Ishikawa (cell line): ENCODE results near the gene MAP3K13.
A peak's percentile ranks its signal among the peaks of the same experiment; 100 is the strongest.

Source experiments
- CEBPB ChIP-seq: IDR thresholded peaks from 2 replicates; pipeline ENCODE4 v1.6.1; 2012
- EGR1 ChIP-seq: IDR thresholded peaks from 2 replicates; pipeline ENCODE4 v1.6.1; 2012
- EP300 ChIP-seq: IDR thresholded peaks from 2 replicates; pipeline ENCODE4 v1.6.1; 2012; ENCODE audit warnings: borderline replicate concordance
- FOXM1 ChIP-seq: IDR thresholded peaks from 2 replicates; pipeline ENCODE4 v1.6.1; 2012; ENCODE audit warnings: low read depth, borderline replicate concordance
- NFIC ChIP-seq: IDR thresholded peaks from 2 replicates; pipeline ENCODE4 v1.6.1; 2012
- RAD21 ChIP-seq: IDR thresholded peaks from 2 replicates; pipeline ENCODE4 v1.6.1; 2012; ENCODE audit warnings: low read depth
- REST ChIP-seq: IDR thresholded peaks from 2 replicates; pipeline ENCODE4 v1.6.1; 2012; ENCODE audit warnings: low read depth, mild to moderate bottlenecking
- TCF12 ChIP-seq: IDR thresholded peaks from 2 replicates; pipeline ENCODE4 v1.6.1; 2012; ENCODE audit warnings: low read depth
- TEAD4 ChIP-seq: IDR thresholded peaks from 2 replicates; pipeline ENCODE4 v1.6.1; 2012
- USF1 ChIP-seq: IDR thresholded peaks from 2 replicates; pipeline ENCODE4 v1.6.1; 2012
- YY1 ChIP-seq: IDR thresholded peaks from 2 replicates; pipeline ENCODE4 v1.6.1; 2012; ENCODE audit warnings: low read depth
- ZBTB7A ChIP-seq: IDR thresholded peaks from 2 replicates; pipeline ENCODE4 v1.6.1; 2012; ENCODE audit warnings: low read depth
- TF ChIP-seq, protein P1 (sequence below): IDR thresholded peaks from 2 replicates; pipeline ENCODE4 v1.6.1; 2012

MAP3K13 gene

DNA sequence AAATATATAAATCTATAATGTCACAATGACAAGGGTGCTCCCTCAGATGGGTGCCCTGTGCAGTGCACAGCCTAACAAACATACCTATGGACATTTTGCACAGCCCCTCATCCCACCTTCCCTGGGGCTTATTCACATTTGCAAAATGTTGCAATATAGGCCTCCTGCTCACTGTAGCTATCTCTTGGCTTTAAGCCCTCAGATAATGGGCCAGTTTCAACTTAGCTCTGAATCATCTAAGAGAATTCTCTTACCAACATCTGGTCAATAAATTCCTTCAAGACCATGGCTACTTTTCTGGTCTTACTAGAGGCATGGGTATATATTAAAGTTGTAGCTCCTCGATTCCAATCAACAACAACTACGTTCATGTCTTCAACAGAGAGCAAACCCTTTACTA is 171.6 kb downstream of the MAP3K13 start:
- no peak for TF ChIP-seq NFIC
- TF ChIP-seq ZBTB7A: no peak
- TF ChIP-seq EP300: no peak
- TF ChIP-seq EGR1: no peak
- no peak for TF ChIP-seq RAD21
- TF ChIP-seq USF1: no peak
- no peak for TF ChIP-seq CEBPB
- TF ChIP-seq TEAD4: no peak
- no peak for TF ChIP-seq YY1
- TF ChIP-seq FOXM1: no peak
- TF ChIP-seq REST: no peak

DNA sequence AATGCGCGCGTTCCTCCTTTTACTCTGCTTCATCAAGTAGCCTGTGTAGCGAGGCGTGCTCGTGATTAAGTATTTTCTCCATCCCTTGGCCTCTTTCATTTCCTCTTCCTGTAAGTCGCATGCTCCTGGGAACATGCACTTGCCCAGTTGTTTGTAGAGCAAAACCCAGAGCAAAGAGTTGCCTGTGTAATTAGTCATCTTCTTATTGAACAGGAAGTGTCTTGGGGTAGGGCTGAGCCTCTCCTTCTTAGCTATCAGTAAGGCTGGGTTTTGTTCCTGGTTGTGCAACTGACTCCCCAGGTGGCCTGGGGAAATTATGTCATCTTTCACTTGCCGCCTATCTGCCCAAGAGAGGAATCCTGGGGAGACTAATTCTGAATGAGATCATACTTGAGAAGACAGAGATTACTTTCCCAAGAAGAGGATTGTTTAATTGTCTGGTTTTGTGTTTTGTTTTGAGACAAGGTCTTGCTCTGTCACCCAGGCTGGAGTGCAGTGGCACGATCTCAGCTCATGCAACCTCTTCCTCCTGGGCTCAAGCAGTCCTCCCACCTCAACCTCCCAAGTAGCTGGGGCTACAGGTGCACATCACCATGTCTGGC is 174.5 kb downstream of the MAP3K13 start:
- peak; percentile 19; the same call in 1 of the 2 replicates for TF ChIP-seq TEAD4
- TF ChIP-seq EP300: no peak; the same call in 1 of the 2 replicates
- TF ChIP-seq, protein P1, sequence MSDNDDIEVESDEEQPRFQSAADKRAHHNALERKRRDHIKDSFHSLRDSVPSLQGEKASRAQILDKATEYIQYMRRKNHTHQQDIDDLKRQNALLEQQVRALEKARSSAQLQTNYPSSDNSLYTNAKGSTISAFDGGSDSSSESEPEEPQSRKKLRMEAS: no peak
- peak; percentile 97 for TF ChIP-seq CEBPB
- TF ChIP-seq TCF12: peak; percentile 38; the same call in 1 of the 2 replicates
